ENCODE data around the gene UNC13A. TPM values are rescaled to one million over a fixed set of nuclear protein-coding genes. Genes with fewer than 3 reads are reported as not detected.
A peak's percentile ranks its signal among the peaks of the same experiment; 100 is the strongest.

UNC13A gene
- total RNA-seq, 4 donors from 2014 or later: 0.21 to 0.78 (median 0.41) TPM

- no peak for TF ChIP-seq EP300 (IDR thresholded peaks at IDR 0.05)
- no peak for TF ChIP-seq CTCF (IDR thresholded peaks at IDR 0.05)
- no peak for TF ChIP-seq POLR2A (IDR thresholded peaks at IDR 0.05)
- Histone ChIP-seq H3K4me3 (no peak overlapping the region), H3K27me3 (peaks cover 0 to 36% of the 10 kb centered on the region in 2 donors), H3K9me3 (no peaks in the 10 kb centered on the region), H3K36me3 (no peaks in the 10 kb centered on the region), H3K4me1 (peaks cover 0 to 29% (median 9%) of the 10 kb centered on the region in 4 donors), H3K27ac (peak overlapping the region in 1 of 4 donors; percentile 26)
- DNase-seq (ENCODE audit: low spot score in 2 of 2): no peak
- WGBS, 2 donors: 54 to 61% methylated on average over 8 of the region's 8 CpGs
Measured at GRCh38 chr19:17604372-17605025, 83.7 kb downstream of the UNC13A start.

- 62 to 68% methylated on average over 7 of the region's 7 CpGs for WGBS, 2 donors
- no peak overlapping the region for H3K27ac ChIP-seq
- H3K36me3 ChIP-seq: no peaks in the 10 kb centered on the region
- H3K9me3 ChIP-seq: no peaks in the 10 kb centered on the region
- H3K4me1 ChIP-seq: peaks cover 0 to 29% (median 9%) of the 10 kb centered on the region in 4 donors
- TF ChIP-seq EP300 (IDR thresholded peaks at IDR 0.05): no peak
- no peak overlapping the region for H3K4me3 ChIP-seq
- peaks cover 0 to 36% of the 10 kb centered on the region in 2 donors for H3K27me3 ChIP-seq
- DNase-seq (ENCODE audit: low spot score in 2 of 2): no peak
Measured at GRCh38 chr19:17602872-17603510, 85.2 kb downstream of the UNC13A start.

- WGBS, 2 donors: 50 to 54% methylated on average over 8 of the region's 8 CpGs
- DNase-seq (ENCODE audit: low spot score in 2 of 2): no peak
- Histone ChIP-seq H3K4me3 (no peak overlapping the region), H3K9me3 (no peaks in the 10 kb centered on the region), H3K27ac (no peak overlapping the region), H3K4me1 (peaks cover 0 to 29% (median 9%) of the 10 kb centered on the region in 4 donors), H3K27me3 (peaks cover 0 to 36% of the 10 kb centered on the region in 2 donors), H3K36me3 (no peaks in the 10 kb centered on the region)
- TF ChIP-seq CTCF (IDR thresholded peaks at IDR 0.05): no peak
Measured at GRCh38 chr19:17602217-17602616, 85.9 kb downstream of the UNC13A start.

GRCh38 chr19:17601683-17602082, 86.5 kb downstream of the UNC13A start:
- Histone ChIP-seq H3K4me3 (no peak overlapping the region), H3K36me3 (no peaks in the 10 kb centered on the region), H3K4me1 (peaks cover 0 to 26% (median 8%) of the 10 kb centered on the region in 4 donors), H3K27me3 (peaks cover 0 to 34% of the 10 kb centered on the region in 2 donors), H3K9me3 (no peaks in the 10 kb centered on the region), H3K27ac (no peak overlapping the region)
- 10 to 12% methylated on average over 9 of the region's 9 CpGs for WGBS, 2 donors
- TF ChIP-seq CTCF (IDR thresholded peaks at IDR 0.05): no peak
- TF ChIP-seq POLR2A (IDR thresholded peaks at IDR 0.05): no peak
- TF ChIP-seq EP300 (IDR thresholded peaks at IDR 0.05): no peak
- no peak for DNase-seq (ENCODE audit: low spot score in 2 of 2)

- TF ChIP-seq POLR2A (IDR thresholded peaks at IDR 0.05) (no peak), CTCF (IDR thresholded peaks at IDR 0.05) (no peak)
- DNase-seq (ENCODE audit: low spot score in 2 of 2): no peak
- Histone ChIP-seq H3K27me3 (peaks cover 0 to 17% of the 10 kb centered on the region in 2 donors), H3K4me3 (no peak overlapping the region), H3K9me3 (no peaks in the 10 kb centered on the region), H3K36me3 (no peaks in the 10 kb centered on the region), H3K27ac (no peak overlapping the region), H3K4me1 (peaks cover 0 to 12% (median 0%) of the 10 kb centered on the region in 4 donors)
- WGBS, 2 donors: 41 to 54% methylated on average over 10 of the region's 10 CpGs
Measured at GRCh38 chr19:17599780-17600179, 88.4 kb downstream of the UNC13A start.

All from tibial nerve (tissue), 4 donors.